HepG2 (cell line): ENCODE measurements around the gene SERPINB13. TPM values are rescaled to one million over a fixed set of nuclear protein-coding genes. Genes with fewer than 3 reads are reported as not detected.

Experiments used
- ATAC-seq: fragments of 200-7000 bp; cut with Tn5 transposase; 3 replicates; pipeline ENCODE4 v1.9.1; 2020; ENCODE audit warnings: mild to moderate bottlenecking, moderate library complexity
- Bru-seq: library from RNA; stranded (reverse); fragments of 400-500 nt; gene quantifications from one replicate; lab custom pipeline; 2021; lab: Mats Ljungman, UMichigan
- BruChase-seq, 2 experiments: library from RNA; stranded (reverse); fragments of 400-500 nt; gene quantifications; one replicate each; lab custom pipeline; 2021; lab: Mats Ljungman, UMichigan
- BruUV-seq: library from RNA; stranded (reverse); fragments of 400-500 nt; replicated peaks from 2 replicates; lab custom pipeline; 2021; lab: Mats Ljungman, UMichigan
- CTCF ChIA-PET: fragments of 300-600 bp; formaldehyde crosslinking; extraction: SDS; loops from one replicate; lab custom pipeline; 2021; ENCODE audit warnings: low total read pairs, inconsistent platforms, low intra/inter-chr PET ratio; lab: Yijun Ruan, JAX
- POLR2A ChIA-PET: fragments of 350-600 bp; sonication (Branson Sonifier 250); formaldehyde crosslinking; loops from one replicate; lab custom pipeline; 2020; ENCODE audit warnings: antibody characterized with exemption, inconsistent platforms; lab: Yijun Ruan, JAX
- DNase-seq: peaks from one replicate; pipeline ENCODE4 v3.0.0-alpha.2; 2015; ENCODE audit warnings: low spot score
- FAIRE-seq: peaks from 3 replicates; lab custom pipeline; 2011; peaks lifted over from hg19 to GRCh38; lab: Jason Lieb, UNC
- H2AFZ ChIP-seq: one replicate; pipeline ENCODE4 v1.6.1; 2011; ENCODE audit warnings: low read length, inconsistent platforms
- H3K27ac ChIP-seq: fragments of 300-600 bp; 3 replicates; pipeline ENCODE4 v1.8.0; 2011; ENCODE audit warnings: mixed run types, mild to moderate bottlenecking, mixed read lengths, low read length, inconsistent platforms; ENCODE audit not compliant: insufficient read depth; ENCODE audit errors: extremely low read length
- H3K27me3 ChIP-seq, 2 experiments: fragments of 200-600 bp in 1 of 2; 2 replicates in 1 of 2; 3 replicates in 1 of 2; pipeline versions ENCODE4 v1.6.0 to v1.8.0; 2011; ENCODE audit warnings: low read length in 2 of 2, mild to moderate bottlenecking in 2 of 2, moderate library complexity in 2 of 2, inconsistent platforms in 1 of 2; ENCODE audit not compliant: insufficient read depth in 2 of 2, control insufficient read depth in 1 of 2
- H3K36me3 ChIP-seq, 2 experiments: fragments of 200-600 bp in 1 of 2; replicated peaks in 1 of 2; 2 replicates in 1 of 2; 3 replicates in 1 of 2; pipeline versions ENCODE4 v1.5.1 to v1.8.0; 2011; ENCODE audit warnings: low read length in 2 of 2, inconsistent platforms in 1 of 2; ENCODE audit not compliant: insufficient read depth in 2 of 2, control insufficient read depth in 1 of 2
- H3K4me1 ChIP-seq: 2 replicates; pipeline ENCODE4 v1.5.1; 2012; ENCODE audit warnings: low read length, inconsistent platforms; ENCODE audit not compliant: insufficient read depth
- H3K4me2 ChIP-seq: 2 replicates; pipeline ENCODE4 v1.6.0; 2011; ENCODE audit warnings: low read depth, low read length, inconsistent platforms
- H3K4me3 ChIP-seq, 3 experiments: fragments of 200-600 bp in 1 of 3; sonication (generic), shearing (Covaris generic) in 1 of 3; replicated peaks in 1 of 3; 2 replicates each; pipeline ENCODE4 v1.5.1; 2011 to 2016; ENCODE audit warnings: low read length in 3 of 3, inconsistent platforms in 2 of 3, low read depth in 2 of 3, mild to moderate bottlenecking in 2 of 3, control low read depth in 1 of 3, mixed read lengths in 1 of 3; ENCODE audit not compliant: insufficient read depth in 1 of 3
- H3K79me2 ChIP-seq: one replicate; pipeline ENCODE4 v1.6.1; 2011; ENCODE audit warnings: low read length, inconsistent platforms; ENCODE audit not compliant: insufficient read depth
- H3K9ac ChIP-seq: 2 replicates; pipeline ENCODE4 v1.6.0; 2011; ENCODE audit warnings: mild to moderate bottlenecking, low read depth, low read length, inconsistent platforms; ENCODE audit not compliant: insufficient read depth
- H3K9me3 ChIP-seq: 2 replicates; pipeline ENCODE4 v1.5.1; 2012; ENCODE audit warnings: mild to moderate bottlenecking, low read length
- H4K20me1 ChIP-seq: 2 replicates; pipeline ENCODE4 v1.6.0; 2011; ENCODE audit warnings: inconsistent platforms, mild to moderate bottlenecking, low read length, moderate library complexity; ENCODE audit not compliant: insufficient read depth
- HDAC2 ChIP-seq: sonication (generic); formaldehyde crosslinking; IDR thresholded peaks from 2 replicates; pipeline ENCODE4 v1.4.0; 2020; ENCODE audit warnings: missing genetic modification reagents
- NFIC ChIP-seq: IDR thresholded peaks from 2 replicates; pipeline ENCODE4 v1.6.1; 2012; ENCODE audit warnings: mild to moderate bottlenecking, low read length, inconsistent platforms
- SP140L ChIP-seq: sonication (generic); formaldehyde crosslinking; IDR thresholded peaks from 2 replicates; pipeline ENCODE4 v1.4.0; 2020; ENCODE audit warnings: missing genetic modification reagents, borderline replicate concordance
- ZNF18 ChIP-seq: sonication (generic); formaldehyde crosslinking; IDR thresholded peaks from 2 replicates; pipeline ENCODE4 v1.8.0; 2022; ENCODE audit warnings: mild to moderate bottlenecking, missing genetic modification reagents; ENCODE audit not compliant: insufficient replicate concordance
- ZNF407 ChIP-seq: sonication (generic); formaldehyde crosslinking; IDR thresholded peaks from one replicate; pipeline ENCODE4 v1.5.1; 2020; ENCODE audit warnings: mild to moderate bottlenecking, missing genetic modification reagents; ENCODE audit errors: not compliant biosample characterization
- WGBS: methylation state at CpG from one replicate; pipeline ENCODE4 v1.1.6; 2017; ENCODE audit warnings: low lambda C conversion rate; 5-methylcytosine and 5-hydroxymethylcytosine counted together
- in situ Hi-C: cut with HindIII; loops from 2 replicates; pipeline ENCODE4 v1.10.0; 2017; ENCODE audit warnings: low pct_unique_long_range_greater_than_20kb; ENCODE audit not compliant: extremely low pct_ligation_motif_present
- intact Hi-C: fragments of 100-400 bp; cut with micrococcal nuclease; formaldehyde crosslinking; loops from one replicate; pipeline ENCODE4 v1.10.0; 2022; ENCODE audit not compliant: unreplicated experiment
- long read RNA-seq, 2 experiments: library from RNA in 1 of 2; library from polyadenylated mRNA in 1 of 2; stranded (forward) in 1 of 2; unstranded in 1 of 2; transcript quantifications; one replicate each; pipeline ENCODE4 v2.0.0, GENCODE V29; 2019 to 2022
- polyA minus RNA-seq, 3 experiments: library from RNA; depleted of rRNA, polyadenylated mRNA; stranded (reverse); fragments of >200 nt; gene quantifications; 2 replicates each; pipeline ENCODE4 v1.2.3, GENCODE V29; 2011; ENCODE audit warnings: low replicate concordance in 1 of 3
- polyA plus RNA-seq, 8 experiments: library from polyadenylated mRNA; depleted of rRNA in 3 of 8; stranded (reverse) in 7 of 8; unstranded in 1 of 8; fragments of >200 nt; fragmentation: Illumina TruSeq in 4 of 8; extraction: Trizol in 4 of 8; gene quantifications; 2 replicates each; pipeline versions ENCODE4 v1.2.1 to v1.2.3, GENCODE V29; 2011 to 2016; ENCODE audit warnings: low read depth in 4 of 8, missing spikeins in 1 of 8, mixed read lengths in 1 of 8; ENCODE audit not compliant: insufficient read depth in 1 of 8
- total RNA-seq, 5 experiments: library from RNA; depleted of rRNA; stranded (reverse); fragments of >200 nt; fragmentation: Illumina TruSeq; extraction: Trizol; gene quantifications; 2 replicates each; pipeline ENCODE4 v1.2.3, GENCODE V29; 2016; ENCODE audit warnings: low read depth in 1 of 5
- TF ChIP-seq, protein P1 (sequence below): sonication (generic); formaldehyde crosslinking; IDR thresholded peaks from 2 replicates; pipeline ENCODE4 v1.4.0; 2020; ENCODE audit warnings: mild to moderate bottlenecking, missing genetic modification reagents
- TF ChIP-seq, protein P2 (sequence below): sonication (generic); formaldehyde crosslinking; conservative IDR thresholded peaks from 2 replicates; pipeline ENCODE4 v1.4.0; 2020; ENCODE audit warnings: missing genetic modification reagents

SERPINB13 gene
- not detected in 2 replicates for total RNA-seq (2016; rRNA removed; fragmentation: Illumina TruSeq; extraction: Trizol)
- not detected in 2 replicates for total RNA-seq (2016; cell fraction: cytosol; rRNA removed; fragmentation: Illumina TruSeq; extraction: Trizol; ENCODE audit: low read depth)
- total RNA-seq (2016; cell fraction: insoluble cytoplasmic fraction; rRNA removed; fragmentation: Illumina TruSeq; extraction: Trizol) = not detected in 2 replicates
- total RNA-seq (2016; cell fraction: membrane; rRNA removed; fragmentation: Illumina TruSeq; extraction: Trizol) = not detected in 2 replicates
- total RNA-seq (2016; cell fraction: nucleus; rRNA removed; fragmentation: Illumina TruSeq; extraction: Trizol) = not detected in 2 replicates
- not detected in 2 replicates for polyA plus RNA-seq (2011; rRNA removed)
- not detected in 2 replicates for polyA plus RNA-seq (2011; cell fraction: cytosol; rRNA removed)
- not detected in 2 replicates for polyA plus RNA-seq (2011; cell fraction: nucleus; rRNA removed)
- polyA plus RNA-seq (2012) = not detected in 2 replicates
- not detected in 2 replicates for polyA plus RNA-seq (2016; cell fraction: cytosol; fragmentation: Illumina TruSeq; extraction: Trizol; ENCODE audit: low read depth)
- not detected in 2 replicates for polyA plus RNA-seq (2016; cell fraction: insoluble cytoplasmic fraction; fragmentation: Illumina TruSeq; extraction: Trizol; ENCODE audit: low read depth)
- polyA plus RNA-seq (2016; cell fraction: membrane; fragmentation: Illumina TruSeq; extraction: Trizol; ENCODE audit: low read depth) = not detected in 2 replicates
- polyA plus RNA-seq (2016; cell fraction: nucleus; fragmentation: Illumina TruSeq; extraction: Trizol; ENCODE audit: insufficient read depth, low read depth) = not detected in 2 replicates
- not detected in 2 replicates for polyA minus RNA-seq (2011; rRNA and poly(A)+ RNA removed; ENCODE audit: low replicate concordance)
- not detected in 2 replicates for polyA minus RNA-seq (2011; cell fraction: cytosol; rRNA and poly(A)+ RNA removed)
- not detected in 2 replicates for polyA minus RNA-seq (2011; cell fraction: nucleus; rRNA and poly(A)+ RNA removed)
- Bru-seq, nascent RNA = not detected
- BruChase-seq, experiment 1, labeled RNA remaining after a 6-hour chase = not detected
- BruChase-seq, experiment 2, labeled RNA remaining after a 2-hour chase = not detected
- long read RNA-seq, experiment 1 = 0 reads
- long read RNA-seq, experiment 2 = 0 reads

DNA sequence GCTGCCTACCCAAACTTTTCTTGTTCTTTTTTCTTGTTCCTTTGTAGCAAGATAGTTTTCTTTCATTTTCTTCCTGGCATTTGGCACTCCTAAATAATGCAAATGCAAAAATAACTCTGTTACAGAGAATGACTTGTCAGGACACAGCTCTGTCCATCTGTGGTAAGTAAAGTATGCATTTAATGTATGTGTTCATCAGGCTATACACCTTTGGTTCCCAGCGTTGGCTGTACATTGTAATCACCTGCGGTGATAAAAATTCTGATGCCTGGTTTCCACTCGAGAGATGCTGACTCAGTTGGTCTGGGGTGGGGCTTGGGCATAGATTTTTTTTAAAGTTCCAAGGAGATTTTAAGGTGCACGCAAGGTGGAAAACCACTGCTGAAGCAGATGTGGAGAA is at the start of gene SERPINB13:
TSS of gene SERPINB13 (plus strand) at position 378 of the 400 bp plus-strand sequence. CDS start 1,325 bp downstream, outside the sequence.
- intact Hi-C loops (loop anchor here (5.0 kb wide), 1 partner anchor 170 kb away; no protein-coding TSS in a partner anchor), in situ Hi-C loops (no loop called here)
- no peak for DNase-seq
- no peaks in the 10 kb centered on the region for H3K36me3 ChIP-seq
- no peak within 1 kb of the TSS for H3K9ac ChIP-seq
- H3K79me2 ChIP-seq = no peaks in the 10 kb centered on the region
- POLR2A ChIA-PET = no interaction called here
- no peak within 1 kb of the TSS for H3K4me2 ChIP-seq
- H3K4me3 ChIP-seq = no peak within 1 kb of the TSS
- no peak for FAIRE-seq
- no peaks in the 10 kb centered on the region for H4K20me1 ChIP-seq
- 0 out of 5 replicates have a peak, but pooled peaks cover 0 to 3% of the 10 kb centered on the region in 2 experiments for H3K27me3 ChIP-seq
- H2AFZ ChIP-seq = no peak within 1 kb of the TSS
- CTCF ChIA-PET = no interaction called here
- no peak within 1 kb of the TSS for H3K27ac ChIP-seq
- ATAC-seq = no peak
- BruUV-seq = no TSS peak
- no peaks in the 10 kb centered on the region for H3K9me3 ChIP-seq
- H3K4me1 ChIP-seq = no peaks in the 10 kb centered on the region
- 54% methylated on average over 4 of the region's 4 CpGs for WGBS
- TF ChIP-seq NFIC (no peak), SP140L (CRISPR knock-in tag) (no peak), ZNF407 (CRISPR knock-in tag) (no peak), ZNF18 (CRISPR knock-in tag) (no peak), HDAC2 (no peak)
- TF ChIP-seq, protein P1, sequence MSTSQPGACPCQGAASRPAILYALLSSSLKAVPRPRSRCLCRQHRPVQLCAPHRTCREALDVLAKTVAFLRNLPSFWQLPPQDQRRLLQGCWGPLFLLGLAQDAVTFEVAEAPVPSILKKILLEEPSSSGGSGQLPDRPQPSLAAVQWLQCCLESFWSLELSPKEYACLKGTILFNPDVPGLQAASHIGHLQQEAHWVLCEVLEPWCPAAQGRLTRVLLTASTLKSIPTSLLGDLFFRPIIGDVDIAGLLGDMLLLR (CRISPR knock-in tag) = no peak
- TF ChIP-seq, protein P2, sequence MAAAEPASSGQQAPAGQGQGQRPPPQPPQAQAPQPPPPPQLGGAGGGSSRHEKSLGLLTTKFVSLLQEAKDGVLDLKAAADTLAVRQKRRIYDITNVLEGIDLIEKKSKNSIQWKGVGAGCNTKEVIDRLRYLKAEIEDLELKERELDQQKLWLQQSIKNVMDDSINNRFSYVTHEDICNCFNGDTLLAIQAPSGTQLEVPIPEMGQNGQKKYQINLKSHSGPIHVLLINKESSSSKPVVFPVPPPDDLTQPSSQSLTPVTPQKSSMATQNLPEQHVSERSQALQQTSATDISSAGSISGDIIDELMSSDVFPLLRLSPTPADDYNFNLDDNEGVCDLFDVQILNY (CRISPR knock-in tag) = no peak
